Suprapubic skin (tissue), 4 donors: ENCODE data around the gene IL32.

Source experiments
- EP300 ChIP-seq: sonication (generic); formaldehyde crosslinking; IDR thresholded peaks from one replicate; pipeline ENCODE4 v1.6.1; 2017; ENCODE audit warnings: antibody characterized with exemption
- POLR2A ChIP-seq, 2 donors: fragments of 450-650 bp; IDR thresholded peaks; one replicate each; pipeline ENCODE4 v1.6.1; 2017; ENCODE audit warnings: antibody characterized with exemption in 2 of 2, mild to moderate bottlenecking in 2 of 2, moderate library complexity in 2 of 2
- POLR2AphosphoS5 ChIP-seq, 3 donors: sonication (generic); formaldehyde crosslinking; IDR thresholded peaks; one replicate each; pipeline ENCODE4 v1.6.1; 2017; ENCODE audit warnings: antibody characterized with exemption in 3 of 3

GRCh38 chr16:3058139-3059030 lies 7.1 kb upstream of the IL32 start:
- TF ChIP-seq POLR2AphosphoS5 (IDR thresholded peaks at IDR 0.05) = no peak
- TF ChIP-seq POLR2A (IDR thresholded peaks at IDR 0.05) = no peak
- TF ChIP-seq EP300 = no peak
